Activated CD4-positive, alpha-beta T cell treated with anti-CD3 and anti-CD28 coated beads for 4 hours (primary cell): Measurements from ENCODE around the gene DNAJC5G.
A peak's percentile ranks its signal among the peaks of the same experiment; 100 is the strongest.
"Not testable (repeated sequence)": the region's sequence is repeated elsewhere in the genome, so short reads cannot be mapped to it uniquely, and the experiment has no call there.

ENCODE experiments used
- DNase-seq, 2 donors: peaks; one replicate each; pipeline ENCODE4 v3.0.0-alpha.2; 2020

The DNAJC5G gene

GRCh38 chr2:27255187-27255586, 20.0 kb upstream of the DNAJC5G start:
- DNase-seq = no peak

DNA sequence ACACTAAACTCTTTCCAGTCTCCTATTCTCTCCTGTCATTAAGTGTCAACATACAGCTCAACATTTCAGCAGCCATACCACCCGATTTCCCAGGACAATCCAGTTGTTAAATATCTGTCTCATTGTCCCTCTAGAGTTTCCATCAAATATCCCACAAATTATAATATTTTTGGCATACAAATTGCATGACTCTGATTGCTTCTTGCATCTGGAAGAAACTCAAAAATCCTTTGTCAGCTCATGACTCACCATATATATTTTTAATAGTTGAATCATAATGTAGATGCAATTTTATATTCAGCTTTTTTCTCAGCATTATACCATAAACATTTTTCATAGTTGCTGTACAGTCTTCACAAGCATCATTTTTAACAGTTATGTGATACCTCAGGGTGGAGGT, 19.6 kb upstream of the DNAJC5G start:
- no peak for DNase-seq

DNA sequence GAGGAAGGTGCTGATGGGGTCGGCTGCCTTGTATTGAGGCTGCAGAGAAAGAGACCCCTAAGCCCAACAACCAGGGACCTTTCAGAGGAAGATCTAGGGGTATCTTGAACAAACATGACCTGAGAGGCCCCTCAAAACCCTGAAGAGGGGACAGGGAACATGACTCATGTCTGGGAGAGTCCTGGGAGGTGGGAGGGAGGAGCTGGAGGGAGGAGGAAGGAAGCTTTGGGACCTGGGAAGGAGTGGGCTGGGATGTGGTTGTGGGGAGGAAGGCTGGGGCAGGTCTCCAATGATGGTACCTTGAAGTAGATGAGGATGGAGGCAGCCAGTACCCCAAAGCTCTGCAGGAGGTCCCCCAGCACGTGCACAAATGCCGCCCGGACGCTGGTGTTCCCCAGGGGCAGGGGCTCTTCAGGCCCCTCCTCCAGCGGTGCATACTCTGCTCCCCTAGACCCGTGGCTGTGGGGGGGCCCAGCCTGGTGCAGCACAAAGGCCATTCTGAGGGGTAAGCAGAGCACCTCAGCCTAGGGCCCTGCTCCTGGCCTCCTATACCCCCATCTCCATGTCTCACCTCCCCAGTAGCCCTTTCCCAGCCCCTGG, 18.3 kb upstream of the DNAJC5G start:
- DNase-seq = no peak

- no peak for DNase-seq
Observed at GRCh38 chr2:27258051-27258450, 17.2 kb upstream of the DNAJC5G start.

- no peak for DNase-seq
Observed at GRCh38 chr2:27261241-27261925, 13.8 kb upstream of the DNAJC5G start.

DNA sequence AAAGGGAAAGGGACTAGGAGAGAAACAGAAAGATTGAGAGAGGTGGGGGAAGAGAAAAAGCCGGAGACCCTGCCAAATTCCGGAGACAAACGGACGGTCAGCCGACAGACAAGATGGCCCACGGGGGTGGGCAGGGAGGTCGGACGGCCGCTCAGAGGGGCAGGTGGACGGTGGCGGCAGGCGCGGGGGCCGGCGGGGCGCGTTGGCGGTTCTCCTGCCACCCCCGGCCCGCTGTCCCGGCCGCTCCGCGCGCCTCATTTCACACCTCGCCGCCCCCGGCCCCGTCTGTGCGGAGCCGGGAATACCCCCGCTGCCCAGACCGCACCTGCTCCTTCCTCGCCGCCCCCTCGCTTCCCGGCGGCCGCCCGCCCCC, 13.3 kb upstream of the DNAJC5G start:
- no peak for DNase-seq

DNA sequence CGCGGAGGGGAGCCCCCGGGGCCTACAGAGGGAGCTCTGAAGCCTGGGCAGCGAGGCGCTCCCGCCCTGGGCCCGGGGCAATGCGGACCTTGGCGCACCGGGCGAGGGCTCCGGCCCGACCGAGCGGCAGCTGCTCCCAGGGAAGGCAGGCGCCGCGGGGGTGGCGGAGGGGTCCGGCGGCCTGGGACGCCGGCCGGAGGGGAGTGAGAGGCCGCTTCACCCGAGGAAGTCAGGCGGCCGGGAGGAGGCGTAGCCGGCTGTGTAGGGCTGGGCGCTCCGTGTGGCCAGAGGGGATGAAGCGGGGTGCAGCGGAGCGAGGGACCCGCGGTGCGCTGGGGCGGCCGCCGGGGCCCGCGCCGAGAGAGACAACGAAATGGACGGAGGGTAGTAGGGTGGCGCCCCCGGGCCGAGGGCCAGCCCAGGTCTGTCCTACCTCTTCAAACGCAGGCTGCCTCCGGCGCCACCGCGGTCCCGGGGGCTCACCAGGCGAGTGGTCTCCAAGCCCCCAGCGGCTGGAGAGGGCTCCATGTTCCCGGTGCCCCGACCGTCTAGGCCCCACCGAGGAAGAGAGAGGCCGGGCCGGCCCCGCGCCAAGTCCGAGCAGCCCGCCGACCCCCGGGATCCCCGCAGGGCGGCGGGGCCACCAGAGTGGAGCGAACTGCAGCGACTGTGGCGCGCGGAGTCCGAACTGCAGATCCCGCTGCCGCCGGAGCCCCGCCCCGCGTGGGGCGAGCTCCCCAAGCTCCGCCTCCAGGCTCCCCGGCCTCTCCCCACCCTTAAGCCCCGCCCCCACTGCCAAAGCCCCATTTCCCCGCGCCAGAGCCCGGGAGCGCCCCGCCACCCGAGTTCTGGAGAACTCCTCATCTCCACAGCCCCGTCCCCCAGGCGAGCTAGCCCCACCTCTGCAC, 12.6 kb upstream of the DNAJC5G start, which contains the start of gene SLC30A3:
Gene SLC30A3 (minus strand): TSS at position 669 of the 908 bp plus-strand sequence. CDS start 141 bp downstream, at position 528.
- DNase-seq = peak; percentile 77

DNA sequence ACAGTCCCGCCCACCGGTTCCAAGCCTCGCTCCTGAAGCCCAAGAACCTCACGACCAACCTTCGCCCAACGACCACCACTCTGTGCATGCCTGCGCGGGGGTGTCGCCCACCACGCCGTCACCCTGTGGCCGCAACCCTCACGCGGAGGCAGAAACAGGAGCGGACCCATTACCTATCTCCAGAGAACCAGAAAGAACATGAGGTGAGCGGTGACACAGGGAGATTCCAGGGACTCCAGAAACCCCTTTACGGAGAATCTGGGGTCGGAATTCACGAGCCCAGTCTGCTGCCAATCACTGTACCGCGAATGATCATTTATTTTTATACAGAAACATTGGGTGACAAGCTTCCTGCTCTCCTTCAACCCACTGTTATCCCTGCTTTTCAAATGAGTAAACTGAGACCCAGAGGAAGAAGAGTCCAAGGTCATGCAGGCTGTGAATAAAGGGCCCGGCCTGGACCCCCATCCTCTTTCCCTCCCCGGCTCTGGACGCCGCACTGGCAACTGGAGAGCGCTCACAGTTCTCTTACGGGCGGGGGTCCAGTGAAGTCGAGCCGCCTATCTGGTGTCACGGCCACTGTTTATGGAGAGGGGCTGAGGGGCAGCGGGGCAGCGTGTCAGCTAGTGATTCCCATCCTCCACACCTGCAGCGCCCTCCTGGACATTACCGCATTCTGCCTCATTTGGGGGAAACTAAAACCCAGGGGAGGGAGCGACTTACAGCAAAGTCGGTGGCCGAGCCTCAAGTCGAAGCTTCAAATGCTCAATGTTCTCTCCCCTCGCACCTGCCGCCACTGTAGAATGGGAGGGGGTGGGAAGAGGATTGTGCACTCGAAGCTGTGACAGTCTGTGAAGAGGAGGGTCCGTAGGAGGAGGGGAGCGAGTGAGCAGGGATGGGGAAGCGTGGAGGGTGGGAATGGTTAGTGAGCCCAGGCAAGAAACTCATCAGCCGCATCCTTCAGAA, 11.7 kb upstream of the DNAJC5G start:
- no peak for DNase-seq

DNA sequence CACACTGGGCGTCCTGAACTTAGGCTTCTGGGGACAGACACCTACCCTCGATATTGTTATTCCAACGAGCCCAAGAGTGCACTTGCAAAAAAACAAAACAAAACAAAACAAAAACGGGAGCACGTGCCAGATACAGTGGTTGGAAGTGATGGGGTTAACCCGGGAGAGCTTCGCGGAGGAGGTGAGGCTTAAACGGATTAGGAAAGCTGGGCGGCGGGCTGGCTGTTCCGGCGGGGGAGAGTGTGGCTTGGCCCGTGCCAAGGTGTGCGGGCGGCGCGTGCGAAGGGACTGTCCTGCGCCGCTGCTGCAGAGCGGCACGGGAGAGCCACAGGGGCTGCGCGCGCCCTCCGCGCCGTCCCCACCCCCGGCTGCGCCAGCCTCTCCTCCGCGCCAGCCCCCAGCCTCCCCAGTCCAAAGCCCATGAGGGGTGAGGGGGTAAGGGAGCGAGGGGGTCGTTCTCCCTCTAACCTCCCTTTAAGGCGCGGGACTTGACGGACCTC, 10.9 kb upstream of the DNAJC5G start:
- no peak for DNase-seq

DNA sequence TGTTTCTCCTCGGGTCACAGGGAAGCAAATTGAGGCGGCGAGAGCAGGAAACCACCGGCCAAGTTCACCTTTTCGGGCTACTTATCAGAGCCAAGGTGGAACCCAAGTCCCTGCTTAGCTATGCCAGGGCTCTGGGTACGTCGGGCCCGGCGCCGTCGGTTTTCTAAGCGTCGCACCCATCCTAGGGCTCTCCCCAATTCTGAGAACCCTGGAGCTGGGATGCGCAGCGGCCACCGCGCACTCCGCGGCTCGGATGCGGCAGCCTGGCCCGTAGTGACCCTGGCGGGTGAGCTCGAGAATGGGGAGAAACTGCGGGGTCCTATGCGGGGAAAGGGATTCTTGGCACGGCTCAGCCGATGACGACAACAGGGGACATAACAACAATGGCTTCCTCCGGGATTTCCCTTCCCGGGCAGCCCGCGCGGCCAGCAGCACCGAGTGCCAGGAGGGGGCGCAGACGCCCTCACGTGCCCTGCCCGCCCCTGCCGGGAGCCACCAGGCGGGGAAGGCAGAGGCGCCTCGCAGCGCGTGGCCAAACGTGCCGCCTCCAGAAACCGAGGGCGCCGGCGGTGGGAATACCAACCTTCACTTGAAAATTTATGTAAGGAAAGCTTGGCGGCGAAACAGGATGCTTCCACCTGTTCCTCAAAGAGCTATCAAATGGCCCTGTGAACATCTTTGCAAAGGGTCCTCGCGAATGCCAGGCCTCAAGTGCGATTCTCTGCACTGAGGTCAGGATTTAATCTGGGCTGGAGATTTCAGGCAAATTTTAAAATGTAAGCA, 10.3 kb upstream of the DNAJC5G start:
- peak; percentile 51 to 53 for DNase-seq

DNA sequence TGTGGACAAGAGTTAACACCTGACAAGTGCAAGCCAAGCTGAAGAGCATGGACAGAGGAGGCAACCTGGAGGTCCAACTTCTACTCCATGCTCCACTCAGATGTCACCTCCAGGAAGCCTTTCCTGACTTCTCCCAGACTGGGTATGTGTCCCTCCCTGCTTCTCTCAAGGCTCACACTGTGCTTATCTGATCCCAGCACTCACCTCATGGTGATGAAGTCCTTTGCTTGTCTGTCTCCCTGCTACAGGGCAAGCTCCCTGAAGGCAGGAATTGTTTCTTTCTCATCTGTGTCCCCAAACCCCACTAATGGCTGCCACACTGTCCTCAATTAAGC, 9.7 kb upstream of the DNAJC5G start:
- DNase-seq = no peak

DNA sequence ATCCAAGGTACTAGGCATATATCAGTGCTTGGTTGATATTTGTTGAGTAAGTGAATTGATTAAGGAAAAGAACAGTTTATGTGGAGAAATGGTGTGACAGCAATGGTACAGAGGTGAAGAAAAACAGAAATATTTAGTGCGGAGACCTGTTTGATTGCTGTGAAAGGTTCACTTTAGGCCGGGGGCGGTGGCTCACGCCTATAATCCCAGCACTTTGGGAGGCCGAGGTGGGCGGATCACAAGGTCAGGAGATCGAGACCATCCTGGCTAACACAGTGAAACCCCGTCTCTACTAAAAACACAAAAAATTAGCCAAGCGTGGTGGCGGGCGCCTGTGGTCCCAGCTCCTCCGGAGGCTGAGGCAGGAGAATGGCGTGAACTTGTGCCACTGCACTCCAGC, 6.9 kb upstream of the DNAJC5G start:
- DNase-seq = not testable (repeated sequence)

GRCh38 chr2:27270131-27270530, 5.1 kb upstream of the DNAJC5G start:
- no peak for DNase-seq

DNA sequence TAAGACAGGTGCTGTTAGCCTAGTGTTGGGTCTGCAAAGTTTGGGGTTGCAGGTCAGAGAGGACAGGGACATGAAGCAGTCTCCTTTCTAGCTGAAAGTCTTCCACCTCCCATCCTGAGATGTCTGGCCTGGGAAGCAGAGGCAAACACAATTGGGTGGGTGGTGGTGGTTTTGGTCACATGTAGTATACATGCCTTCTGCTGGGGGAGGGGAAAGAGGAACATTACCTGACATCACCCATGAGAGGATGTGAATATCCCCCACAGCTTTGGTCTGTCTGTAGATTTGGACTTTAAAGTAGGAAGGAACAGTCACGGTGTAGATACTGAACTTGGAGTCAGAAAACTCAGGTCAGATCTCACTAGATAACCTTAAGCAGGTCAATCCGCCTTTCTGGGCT, 4.6 kb upstream of the DNAJC5G start:
- no peak for DNase-seq

DNA sequence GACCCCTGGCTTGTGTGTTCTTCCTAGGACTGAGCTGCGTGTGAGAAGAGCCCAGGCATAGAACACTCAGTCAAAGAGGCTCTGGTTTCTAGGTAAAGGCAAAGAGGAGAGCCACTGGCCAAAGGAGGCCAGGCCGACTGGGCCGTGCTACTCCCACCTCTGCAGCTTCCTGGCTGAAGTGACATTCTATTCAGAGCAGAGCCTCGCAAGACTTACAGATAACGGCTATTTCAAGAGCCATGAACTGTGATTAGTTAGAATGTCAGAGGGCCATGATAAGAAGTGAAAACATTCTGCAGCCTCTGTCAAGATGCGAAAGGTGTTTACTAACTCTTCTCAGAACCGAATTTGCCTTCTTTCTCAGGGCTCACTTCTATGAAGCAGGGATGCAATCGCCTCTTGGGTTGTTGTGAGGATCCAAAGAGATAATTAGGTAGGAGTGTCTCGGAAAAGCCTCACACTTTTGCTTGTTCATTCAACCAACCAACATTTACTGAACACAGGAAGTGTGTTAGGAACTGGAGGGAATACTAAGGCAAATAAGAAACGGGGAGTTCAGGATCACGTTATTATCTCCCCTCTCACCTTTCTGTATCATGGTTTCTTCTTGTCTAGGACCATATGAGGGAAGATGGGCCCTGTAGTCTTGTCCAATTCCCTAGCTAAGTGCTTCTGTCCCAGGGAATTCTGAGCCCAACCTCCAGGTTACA, 3.4 kb upstream of the DNAJC5G start:
- no peak for DNase-seq

DNA sequence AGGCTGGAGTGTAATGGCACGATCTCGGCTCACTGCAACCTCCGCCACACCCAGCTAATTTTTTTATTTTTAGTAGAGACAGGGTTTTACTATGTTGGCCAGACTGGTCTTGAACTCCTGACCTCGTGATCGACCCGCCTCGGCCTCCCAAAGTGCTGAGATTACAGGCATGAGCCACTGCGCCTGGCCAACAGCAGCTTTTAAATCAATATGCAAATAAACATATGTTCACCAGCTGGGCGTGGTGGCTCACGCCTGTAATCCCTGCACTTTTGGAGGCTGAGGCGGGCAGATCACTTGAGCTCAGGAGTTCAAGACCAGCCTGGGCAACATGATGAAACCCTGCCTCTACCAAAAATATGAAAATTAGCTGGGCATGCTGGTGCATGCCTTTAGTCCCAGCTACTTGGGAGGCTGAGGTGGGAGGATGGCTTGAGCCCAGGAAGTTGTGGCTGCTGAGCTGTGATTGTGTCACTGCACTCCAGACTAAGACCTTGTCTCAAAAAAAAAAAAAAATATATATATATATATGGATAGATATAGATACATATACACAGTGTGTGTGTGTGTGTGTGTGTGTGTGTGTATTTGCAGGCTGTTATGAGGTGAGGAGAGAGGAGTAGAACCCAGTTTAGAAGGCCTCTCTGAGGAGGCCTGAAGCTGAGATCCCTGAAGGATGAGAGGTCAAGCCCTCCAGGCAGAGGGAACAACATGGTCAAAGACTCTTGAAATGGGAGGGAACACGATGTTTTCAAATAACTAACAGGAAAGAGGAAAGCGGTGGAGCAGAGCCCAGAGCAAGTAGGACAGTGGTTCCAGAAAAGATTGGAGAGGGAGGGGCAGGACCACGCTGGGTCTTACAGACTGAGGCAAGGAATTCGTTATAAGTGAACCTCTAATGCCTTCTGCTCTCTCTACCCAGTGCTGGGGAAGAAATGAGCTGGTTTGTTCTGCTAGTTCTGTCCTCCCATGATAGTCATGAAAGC, 2.4 kb upstream of the DNAJC5G start:
- DNase-seq = not testable (repeated sequence)

- no peak for DNase-seq
Observed at GRCh38 chr2:27278010-27278409, 2.8 kb downstream of the DNAJC5G start.

GRCh38 chr2:27280826-27281225, 5.6 kb downstream of the DNAJC5G start:
- DNase-seq = no peak

DNA sequence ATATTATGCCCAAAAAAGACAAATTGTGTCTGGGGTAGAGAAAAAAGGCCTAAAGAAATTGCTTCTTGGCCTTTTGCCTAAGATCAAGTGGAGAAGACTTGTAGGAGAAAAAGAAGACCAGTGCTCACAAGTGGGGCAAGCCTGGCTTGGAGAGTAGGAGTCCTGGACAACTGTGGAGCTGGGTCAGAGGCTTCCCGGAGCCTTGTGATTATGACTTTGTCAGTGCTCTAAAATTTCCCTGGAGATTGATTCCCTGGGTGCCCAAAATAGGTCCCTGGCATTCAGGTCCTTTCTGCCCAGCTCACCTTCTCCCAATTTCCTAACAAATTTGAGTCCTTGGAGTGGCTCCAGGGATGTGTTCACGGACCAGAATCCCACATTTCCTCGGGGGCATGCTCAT, 6.2 kb downstream of the DNAJC5G start:
- no peak for DNase-seq
